Body of pancreas (tissue), 4 donors: Measurements from ENCODE around the gene EXTL1.

ENCODE experiments used
- CTCF ChIP-seq, 7 experiments: fragments of 450-650 bp in 4 of 7; fragments of 200-600 bp in 3 of 7; sonication (generic) in 3 of 7; IDR thresholded peaks; one replicate each; pipeline ENCODE4 v1.5.1; 2016 to 2019; ENCODE audit warnings: antibody characterized with exemption in 7 of 7
- POLR2A ChIP-seq, 3 donors: fragments of 450-650 bp; IDR thresholded peaks; one replicate each; pipeline ENCODE4 v1.6.1; 2016; ENCODE audit warnings: antibody characterized with exemption in 3 of 3, mild to moderate bottlenecking in 2 of 3

DNA sequence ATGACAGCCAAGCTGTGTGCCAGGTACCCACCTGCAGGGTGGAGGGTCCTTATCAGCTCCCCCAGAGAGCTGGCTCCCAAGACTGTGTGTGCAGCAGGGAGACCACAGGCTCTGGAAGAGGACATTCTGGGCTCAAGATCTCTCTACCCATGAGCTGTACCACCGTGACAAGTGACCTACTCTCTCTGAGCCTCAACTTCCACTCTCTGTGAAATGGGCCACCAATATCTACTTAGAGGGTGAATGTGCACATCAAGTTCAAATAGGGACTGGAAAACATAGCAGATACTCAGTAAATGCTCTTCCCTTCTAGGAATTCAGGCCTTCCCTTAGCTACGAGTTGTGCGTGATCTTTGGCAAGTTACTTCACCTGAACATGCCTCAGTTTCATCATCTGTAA, 22.8 kb downstream of the EXTL1 start:
- TF ChIP-seq POLR2A (IDR thresholded peaks at IDR 0.05) (no peak), CTCF (IDR thresholded peaks at IDR 0.05) (no peak)
